NT2/D1 (cell line): ENCODE measurements around the gene SCN5A.

Experiments
- DNase-seq: peaks from one replicate; pipeline ENCODE4 v3.0.0-alpha.2; 2011; ENCODE audit warnings: low read depth, low spot score
- H3K27me3 ChIP-seq: 2 replicates; pipeline ENCODE4 v1.6.0; 2011; ENCODE audit warnings: mild to moderate bottlenecking; ENCODE audit not compliant: insufficient read length, insufficient read depth
- H3K36me3 ChIP-seq: 2 replicates; pipeline ENCODE4 v1.6.1; 2011; ENCODE audit warnings: mild to moderate bottlenecking, low read length, mixed read lengths; ENCODE audit not compliant: insufficient read depth, insufficient read length
- H3K4me1 ChIP-seq: 2 replicates; pipeline ENCODE4 v1.5.1; 2011; ENCODE audit not compliant: insufficient read depth, insufficient read length
- H3K4me3 ChIP-seq: 2 replicates; pipeline ENCODE4 v1.5.1; 2011; ENCODE audit warnings: low read depth; ENCODE audit not compliant: insufficient read length
- H3K9ac ChIP-seq: 2 replicates; pipeline ENCODE4 v1.6.0; 2011; ENCODE audit warnings: low read depth; ENCODE audit not compliant: insufficient read length
- H3K9me3 ChIP-seq: 2 replicates; pipeline ENCODE4 v1.5.1; 2011; ENCODE audit warnings: mild to moderate bottlenecking, low read length; ENCODE audit not compliant: insufficient read depth
- SUZ12 ChIP-seq: IDR thresholded peaks from 2 replicates; pipeline ENCODE4 v1.6.1; 2011; ENCODE audit not compliant: insufficient read length, insufficient read depth; ENCODE audit errors: extremely low read depth
- YY1 ChIP-seq: IDR thresholded peaks from 2 replicates; pipeline ENCODE4 v1.6.1; 2011; ENCODE audit not compliant: insufficient read length, insufficient read depth
- ZNF274 ChIP-seq: IDR thresholded peaks from 2 replicates; pipeline ENCODE4 v1.6.1; 2011; ENCODE audit warnings: mild to moderate bottlenecking, low read depth, low read length

Gene SCN5A

GRCh38 chr3:38643090-38643489 lies 6.4 kb downstream of the SCN5A start:
- DNase-seq, result no peak
- no peaks in the 10 kb centered on the region for H3K9me3 ChIP-seq
- TF ChIP-seq SUZ12, result no peak
- TF ChIP-seq YY1, result no peak
- TF ChIP-seq ZNF274, result no peak
- H3K36me3 ChIP-seq, result no peaks in the 10 kb centered on the region
- H3K9ac ChIP-seq, result no peak overlapping the region
- peaks cover 13% of the 10 kb centered on the region for H3K27me3 ChIP-seq
- H3K4me1 ChIP-seq, result peaks cover 8% of the 10 kb centered on the region
- H3K4me3 ChIP-seq, result no peak overlapping the region

GRCh38 chr3:38641461-38642110 lies 7.9 kb downstream of the SCN5A start:
- TF ChIP-seq YY1 (no peak), SUZ12 (no peak), ZNF274 (no peak)
- H3K36me3 ChIP-seq, result no peaks in the 10 kb centered on the region

GRCh38 chr3:38640661-38641452 lies 8.6 kb downstream of the SCN5A start:
- Histone ChIP-seq H3K9me3 (no peaks in the 10 kb centered on the region), H3K36me3 (no peaks in the 10 kb centered on the region), H3K4me1 (peaks cover 22% of the 10 kb centered on the region), H3K4me3 (peak overlapping the region; percentile 9), H3K27me3 (peaks cover 2% of the 10 kb centered on the region), H3K9ac (no peak overlapping the region)
- TF ChIP-seq YY1 (no peak), SUZ12 (no peak), ZNF274 (no peak)
- peak; percentile 93 for DNase-seq

More at GRCh38 chr3:38641461-38642110, 7.9 kb downstream of the SCN5A start:
- peak overlapping the region; percentile 39 for H3K9ac ChIP-seq
- no peaks in the 10 kb centered on the region for H3K9me3 ChIP-seq
- H3K4me3 ChIP-seq, result peak overlapping the region; percentile 9
- peaks cover 16% of the 10 kb centered on the region for H3K4me1 ChIP-seq
- H3K27me3 ChIP-seq, result peaks cover 2% of the 10 kb centered on the region
- no peak for DNase-seq

DNA sequence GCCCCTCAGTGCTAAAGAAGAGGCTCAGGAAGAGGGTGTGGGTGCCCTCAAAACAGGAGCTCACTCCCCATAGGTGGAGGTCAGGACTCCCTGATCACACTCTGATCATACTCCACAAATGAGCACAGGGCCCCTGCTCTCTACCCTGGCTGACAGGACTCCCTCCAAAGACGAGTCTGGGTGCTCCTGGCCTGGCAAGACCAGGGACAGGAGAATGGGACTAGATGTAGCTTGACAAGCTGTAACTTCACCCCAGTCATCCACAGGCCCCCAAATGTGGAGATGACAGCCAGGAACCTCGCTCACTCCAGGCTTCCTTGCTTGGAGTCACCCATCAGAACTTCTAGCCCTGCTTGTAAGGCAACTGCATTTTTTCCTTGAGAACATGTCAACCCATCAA lies 11.1 kb downstream of the SCN5A start:
- Histone ChIP-seq H3K4me1 (peaks cover 28% of the 10 kb centered on the region), H3K4me3 (no peak overlapping the region), H3K36me3 (no peaks in the 10 kb centered on the region), H3K9me3 (no peaks in the 10 kb centered on the region), H3K9ac (no peak overlapping the region), H3K27me3 (peaks cover 2% of the 10 kb centered on the region)
- TF ChIP-seq ZNF274 (no peak), SUZ12 (no peak), YY1 (no peak)
- no peak for DNase-seq

DNA sequence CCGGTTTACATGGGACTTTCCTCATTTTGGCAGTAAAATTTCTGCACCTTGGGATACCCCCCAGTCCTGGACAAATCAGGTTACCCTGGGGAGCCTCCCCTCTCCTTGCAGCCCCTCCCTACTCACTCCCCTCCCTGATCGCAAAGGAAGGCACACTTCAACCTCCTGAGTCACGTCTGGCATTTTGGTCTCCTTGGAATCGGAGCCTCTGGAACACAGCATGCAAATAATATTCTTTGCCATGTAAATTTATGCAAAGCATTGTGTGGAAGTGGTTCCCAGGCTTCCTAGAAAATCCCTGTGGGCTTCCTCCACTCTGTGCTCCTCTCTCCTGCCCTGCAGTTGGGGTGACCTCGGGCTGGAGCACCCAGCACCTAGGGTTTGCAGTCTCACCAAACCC lies 11.6 kb downstream of the SCN5A start:
- no peaks in the 10 kb centered on the region for H3K36me3 ChIP-seq
- no peaks in the 10 kb centered on the region for H3K9me3 ChIP-seq
- TF ChIP-seq YY1 (no peak), SUZ12 (no peak), ZNF274 (no peak)
- DNase-seq, result peak; percentile 71
- no peak overlapping the region for H3K9ac ChIP-seq
- peaks cover 28% of the 10 kb centered on the region for H3K4me1 ChIP-seq
- no peak overlapping the region for H3K4me3 ChIP-seq
- H3K27me3 ChIP-seq, result peaks cover under 1% of the 10 kb centered on the region

DNA sequence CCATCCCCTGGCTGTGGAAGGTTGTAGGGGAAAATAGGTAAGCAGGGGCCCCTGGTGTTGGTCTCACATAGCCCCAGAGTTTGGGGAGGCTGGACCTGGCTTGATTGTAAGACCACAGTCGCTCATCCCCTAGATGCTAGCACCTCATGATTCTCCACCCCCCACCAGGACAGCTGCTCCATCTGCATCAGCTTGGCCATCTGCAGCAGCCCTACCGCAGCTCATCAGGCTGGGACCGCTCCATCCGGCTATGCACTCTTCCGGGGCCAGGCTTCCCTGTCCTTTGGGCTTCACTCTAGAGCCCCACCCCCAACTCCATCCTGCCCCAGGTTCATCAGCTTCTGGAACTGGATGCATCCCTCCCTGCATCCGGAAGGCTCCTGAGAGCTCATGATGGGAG lies 12.6 kb downstream of the SCN5A start:
- no peak for DNase-seq
- no peaks in the 10 kb centered on the region for H3K9me3 ChIP-seq
- H3K27me3 ChIP-seq, result no peaks in the 10 kb centered on the region
- H3K36me3 ChIP-seq, result peaks cover 3% of the 10 kb centered on the region
- TF ChIP-seq SUZ12 (no peak), YY1 (no peak), ZNF274 (no peak)
- H3K4me3 ChIP-seq, result no peak overlapping the region
- H3K9ac ChIP-seq, result no peak overlapping the region
- peaks cover 27% of the 10 kb centered on the region for H3K4me1 ChIP-seq

- Histone ChIP-seq H3K27me3 (no peaks in the 10 kb centered on the region), H3K9me3 (no peaks in the 10 kb centered on the region), H3K36me3 (peaks cover 3% of the 10 kb centered on the region), H3K4me1 (peaks cover 23% of the 10 kb centered on the region), H3K4me3 (no peak overlapping the region), H3K9ac (no peak overlapping the region)
- no peak for DNase-seq
- TF ChIP-seq YY1, result no peak
- TF ChIP-seq ZNF274, result no peak
Measured at GRCh38 chr3:38636464-38636863, 13.0 kb downstream of the SCN5A start.
